Measurements from ENCODE around the gene CYP24A1.

The CYP24A1 gene

GRCh38 chr20:54113566-54113965 lies 60.2 kb downstream of the CYP24A1 start:
- DNase-seq (ENCODE audit: insufficient read length), result no peak
- no peak for FAIRE-seq
- TF ChIP-seq POLR2AphosphoS5 (IDR thresholded peaks at IDR 0.05; ENCODE audit: low read depth, low read length) (no peak), POLR2A (IDR thresholded peaks at IDR 0.05; ENCODE audit: low read depth, low read length) (no peak), TAF1 (IDR thresholded peaks at IDR 0.05; ENCODE audit: borderline replicate concordance, low read depth, low read length) (no peak)

GRCh38 chr20:54112221-54112884 lies 61.4 kb downstream of the CYP24A1 start:
- TF ChIP-seq POLR2A (IDR thresholded peaks at IDR 0.05; ENCODE audit: low read depth, low read length), result no peak
- no peak for TF ChIP-seq POLR2AphosphoS5 (IDR thresholded peaks at IDR 0.05; ENCODE audit: low read depth, low read length)
- no peak for TF ChIP-seq TAF1 (IDR thresholded peaks at IDR 0.05; ENCODE audit: borderline replicate concordance, low read depth, low read length)
- DNase-seq (ENCODE audit: insufficient read length) (no peak), FAIRE-seq (no peak)

- TF ChIP-seq POLR2AphosphoS5 (IDR thresholded peaks at IDR 0.05; ENCODE audit: low read depth, low read length) (no peak), TAF1 (IDR thresholded peaks at IDR 0.05; ENCODE audit: borderline replicate concordance, low read depth, low read length) (no peak), POLR2A (IDR thresholded peaks at IDR 0.05; ENCODE audit: low read depth, low read length) (no peak)
- DNase-seq (ENCODE audit: insufficient read length) (no peak), FAIRE-seq (no peak)
Observed at GRCh38 chr20:54111460-54111859, 62.3 kb downstream of the CYP24A1 start.

- FAIRE-seq (no peak), DNase-seq (ENCODE audit: insufficient read length) (no peak)
- TF ChIP-seq POLR2AphosphoS5 (IDR thresholded peaks at IDR 0.05; ENCODE audit: low read depth, low read length) (no peak), POLR2A (IDR thresholded peaks at IDR 0.05; ENCODE audit: low read depth, low read length) (no peak), TAF1 (IDR thresholded peaks at IDR 0.05; ENCODE audit: borderline replicate concordance, low read depth, low read length) (no peak)
Observed at GRCh38 chr20:54110457-54110856, 63.3 kb downstream of the CYP24A1 start.

GRCh38 chr20:54110041-54110440 lies 63.7 kb downstream of the CYP24A1 start:
- no peak for DNase-seq (ENCODE audit: insufficient read length)
- FAIRE-seq, result no peak
- no peak for TF ChIP-seq TAF1 (IDR thresholded peaks at IDR 0.05; ENCODE audit: borderline replicate concordance, low read depth, low read length)
- TF ChIP-seq POLR2A (IDR thresholded peaks at IDR 0.05; ENCODE audit: low read depth, low read length), result no peak
- TF ChIP-seq POLR2AphosphoS5 (IDR thresholded peaks at IDR 0.05; ENCODE audit: low read depth, low read length), result no peak

GRCh38 chr20:54108817-54109216 lies 65.0 kb downstream of the CYP24A1 start:
- DNase-seq (ENCODE audit: insufficient read length), result no peak
- no peak for FAIRE-seq
- TF ChIP-seq POLR2AphosphoS5 (IDR thresholded peaks at IDR 0.05; ENCODE audit: low read depth, low read length) (no peak), POLR2A (IDR thresholded peaks at IDR 0.05; ENCODE audit: low read depth, low read length) (no peak), TAF1 (IDR thresholded peaks at IDR 0.05; ENCODE audit: borderline replicate concordance, low read depth, low read length) (no peak)

- FAIRE-seq (no peak), DNase-seq (ENCODE audit: insufficient read length) (no peak)
- TF ChIP-seq TAF1 (IDR thresholded peaks at IDR 0.05; ENCODE audit: borderline replicate concordance, low read depth, low read length), result no peak
- no peak for TF ChIP-seq POLR2A (IDR thresholded peaks at IDR 0.05; ENCODE audit: low read depth, low read length)
- TF ChIP-seq POLR2AphosphoS5 (IDR thresholded peaks at IDR 0.05; ENCODE audit: low read depth, low read length), result no peak
Observed at GRCh38 chr20:54108326-54108642, 65.5 kb downstream of the CYP24A1 start.

- FAIRE-seq, result no peak
- no peak for DNase-seq (ENCODE audit: insufficient read length)
- TF ChIP-seq POLR2A (IDR thresholded peaks at IDR 0.05; ENCODE audit: low read depth, low read length), result no peak
- TF ChIP-seq TAF1 (IDR thresholded peaks at IDR 0.05; ENCODE audit: borderline replicate concordance, low read depth, low read length), result no peak
- TF ChIP-seq POLR2AphosphoS5 (IDR thresholded peaks at IDR 0.05; ENCODE audit: low read depth, low read length), result no peak
Observed at GRCh38 chr20:54107600-54108325, 66.0 kb downstream of the CYP24A1 start.

GRCh38 chr20:54107181-54107580 lies 66.6 kb downstream of the CYP24A1 start:
- TF ChIP-seq POLR2AphosphoS5 (IDR thresholded peaks at IDR 0.05; ENCODE audit: low read depth, low read length), result no peak
- no peak for TF ChIP-seq TAF1 (IDR thresholded peaks at IDR 0.05; ENCODE audit: borderline replicate concordance, low read depth, low read length)
- no peak for TF ChIP-seq POLR2A (IDR thresholded peaks at IDR 0.05; ENCODE audit: low read depth, low read length)
- DNase-seq (ENCODE audit: insufficient read length), result no peak
- no peak for FAIRE-seq

GRCh38 chr20:54106162-54106561 lies 67.6 kb downstream of the CYP24A1 start:
- TF ChIP-seq POLR2AphosphoS5 (IDR thresholded peaks at IDR 0.05; ENCODE audit: low read depth, low read length), result no peak
- FAIRE-seq (no peak), DNase-seq (ENCODE audit: insufficient read length) (no peak)

GRCh38 chr20:54105653-54106052 lies 68.1 kb downstream of the CYP24A1 start:
- DNase-seq (ENCODE audit: insufficient read length) (no peak), FAIRE-seq (no peak)
- TF ChIP-seq POLR2AphosphoS5 (IDR thresholded peaks at IDR 0.05; ENCODE audit: low read depth, low read length), result no peak
- no peak for TF ChIP-seq TAF1 (IDR thresholded peaks at IDR 0.05; ENCODE audit: borderline replicate concordance, low read depth, low read length)
- TF ChIP-seq POLR2A (IDR thresholded peaks at IDR 0.05; ENCODE audit: low read depth, low read length), result no peak

GRCh38 chr20:54104781-54105180 lies 69.0 kb downstream of the CYP24A1 start:
- FAIRE-seq, result no peak
- TF ChIP-seq TAF1 (IDR thresholded peaks at IDR 0.05; ENCODE audit: borderline replicate concordance, low read depth, low read length) (no peak), POLR2AphosphoS5 (IDR thresholded peaks at IDR 0.05; ENCODE audit: low read depth, low read length) (no peak), POLR2A (IDR thresholded peaks at IDR 0.05; ENCODE audit: low read depth, low read length) (no peak)
- DNase-seq (ENCODE audit: insufficient read length), result no peak

Measured in GM12892 (cell line).